Bronchial epithelial cell (primary cell): Measurements from ENCODE around the gene ANKRD9. TPM values are rescaled to one million over a fixed set of nuclear protein-coding genes. Genes with fewer than 3 reads are reported as not detected.
A peak's percentile ranks its signal among the peaks of the same experiment; 100 is the strongest.

Experiments
- DNase-seq: peaks from one replicate; pipeline ENCODE4 v3.0.0-alpha.2; 2010; ENCODE audit warnings: low read depth
- FAIRE-seq: peaks from 2 replicates; lab custom pipeline; 2011; peaks lifted over from hg19 to GRCh38; lab: Jason Lieb, UNC
- H3K27me3 ChIP-seq: 2 replicates; pipeline ENCODE4 v1.5.1; 2011; ENCODE audit warnings: low read length; ENCODE audit not compliant: control insufficient read depth, insufficient read depth
- H3K36me3 ChIP-seq: 2 replicates; pipeline ENCODE4 v1.5.1; 2011; ENCODE audit warnings: low read length; ENCODE audit not compliant: control insufficient read depth, insufficient read depth
- H3K4me3 ChIP-seq: 2 replicates; pipeline ENCODE4 v1.5.1; 2011; ENCODE audit warnings: mild to moderate bottlenecking, low read depth, low read length, control low read depth
- CTCF ChIP-seq: IDR thresholded peaks from 2 replicates; pipeline ENCODE4 v1.5.1; 2011; ENCODE audit warnings: mild to moderate bottlenecking, moderate library complexity, low read length, control low read depth, inconsistent platforms; ENCODE audit not compliant: insufficient read depth, severe bottlenecking
- total RNA-seq: library from RNA; depleted of rRNA; stranded (reverse); fragments of >200 nt; gene quantifications from 2 replicates; pipeline ENCODE4 v1.2.1, GENCODE V29; 2014

The ANKRD9 gene, protein sequence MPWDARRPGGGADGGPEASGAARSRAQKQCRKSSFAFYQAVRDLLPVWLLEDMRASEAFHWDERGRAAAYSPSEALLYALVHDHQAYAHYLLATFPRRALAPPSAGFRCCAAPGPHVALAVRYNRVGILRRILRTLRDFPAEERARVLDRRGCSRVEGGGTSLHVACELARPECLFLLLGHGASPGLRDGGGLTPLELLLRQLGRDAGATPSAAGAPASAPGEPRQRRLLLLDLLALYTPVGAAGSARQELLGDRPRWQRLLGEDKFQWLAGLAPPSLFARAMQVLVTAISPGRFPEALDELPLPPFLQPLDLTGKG
- 34.8 and 36.1 TPM in 2 replicates for total RNA-seq

DNA sequence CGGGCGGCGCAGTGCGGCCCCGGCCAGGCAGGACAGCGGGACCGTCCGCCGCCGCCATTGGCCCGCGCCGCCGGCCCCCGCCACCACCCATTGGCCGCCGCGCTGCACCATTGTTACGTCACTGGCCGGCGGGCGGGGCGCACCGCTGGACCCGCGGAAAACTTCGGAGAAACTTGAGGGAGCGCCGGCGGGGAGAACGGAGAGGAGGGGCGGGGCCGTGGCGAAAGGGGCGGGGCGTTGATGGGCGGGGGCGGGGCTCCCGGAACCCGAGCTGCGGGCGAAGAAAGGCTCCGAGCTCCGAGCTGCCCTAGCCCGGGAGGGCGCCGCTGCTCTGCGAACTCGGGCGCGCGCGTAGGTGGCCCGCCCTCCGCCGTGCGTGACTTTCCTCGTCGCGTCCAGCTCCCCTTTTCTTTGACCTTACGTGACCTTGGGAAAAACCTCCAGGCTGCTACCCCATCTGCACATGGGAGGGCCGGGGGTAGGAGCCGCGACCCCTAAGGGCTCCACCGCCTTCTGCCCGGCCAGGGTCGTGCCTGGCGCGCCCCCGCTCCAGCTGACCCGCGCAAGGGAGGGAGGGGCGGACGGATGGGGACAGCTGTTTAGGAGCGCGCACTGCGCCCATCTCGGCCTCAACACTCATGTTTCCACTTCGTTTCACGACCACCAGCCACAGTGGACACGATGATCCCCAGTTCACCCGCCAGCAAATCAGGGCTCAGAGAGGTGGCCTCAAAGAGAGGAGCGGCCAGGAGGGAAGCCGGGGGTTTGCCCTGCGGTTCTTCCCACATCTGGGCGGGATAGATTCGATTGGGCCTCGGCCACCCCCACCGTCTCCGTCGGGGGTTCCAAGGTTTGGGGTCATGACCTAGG lies at the start of gene ANKRD9:
ANKRD9 (minus strand) TSS at position 31 of the 870 bp plus-strand sequence. CDS start 1,887 bp downstream, outside the sequence.
- Histone ChIP-seq H3K27me3 (no peaks in the 10 kb centered on the region), H3K36me3 (peaks cover 4% of the 10 kb centered on the region), H3K4me3 (peak within 1 kb of the TSS; percentile 60)
- no peak for TF ChIP-seq CTCF
- FAIRE-seq, result no peak
- DNase-seq, result peak; percentile 72

DNA sequence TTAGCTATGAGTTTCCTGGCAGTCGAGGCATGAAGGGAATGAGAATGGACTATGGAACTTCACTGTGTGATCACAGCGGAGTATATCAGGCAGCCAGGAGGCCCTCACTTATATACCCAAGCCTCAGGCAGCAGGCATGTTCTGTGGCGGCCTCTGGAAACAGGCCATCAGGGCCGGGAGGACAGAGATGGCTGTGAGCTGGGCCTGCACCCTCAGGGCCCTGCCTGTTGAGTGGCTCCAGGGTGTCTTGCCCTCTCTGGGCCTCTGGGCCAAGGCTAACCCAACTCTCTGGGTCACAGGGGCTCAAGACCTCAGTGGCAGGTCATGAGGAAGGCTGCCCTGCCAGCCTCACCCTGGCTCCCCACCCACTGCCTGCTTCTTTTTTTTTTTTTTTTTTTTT lies 49.0 kb upstream of the ANKRD9 start:
- no peak for DNase-seq
- FAIRE-seq, result no peak
- Histone ChIP-seq H3K36me3 (no peaks in the 10 kb centered on the region), H3K4me3 (no peak overlapping the region), H3K27me3 (no peaks in the 10 kb centered on the region)
- TF ChIP-seq CTCF, result no peak

DNA sequence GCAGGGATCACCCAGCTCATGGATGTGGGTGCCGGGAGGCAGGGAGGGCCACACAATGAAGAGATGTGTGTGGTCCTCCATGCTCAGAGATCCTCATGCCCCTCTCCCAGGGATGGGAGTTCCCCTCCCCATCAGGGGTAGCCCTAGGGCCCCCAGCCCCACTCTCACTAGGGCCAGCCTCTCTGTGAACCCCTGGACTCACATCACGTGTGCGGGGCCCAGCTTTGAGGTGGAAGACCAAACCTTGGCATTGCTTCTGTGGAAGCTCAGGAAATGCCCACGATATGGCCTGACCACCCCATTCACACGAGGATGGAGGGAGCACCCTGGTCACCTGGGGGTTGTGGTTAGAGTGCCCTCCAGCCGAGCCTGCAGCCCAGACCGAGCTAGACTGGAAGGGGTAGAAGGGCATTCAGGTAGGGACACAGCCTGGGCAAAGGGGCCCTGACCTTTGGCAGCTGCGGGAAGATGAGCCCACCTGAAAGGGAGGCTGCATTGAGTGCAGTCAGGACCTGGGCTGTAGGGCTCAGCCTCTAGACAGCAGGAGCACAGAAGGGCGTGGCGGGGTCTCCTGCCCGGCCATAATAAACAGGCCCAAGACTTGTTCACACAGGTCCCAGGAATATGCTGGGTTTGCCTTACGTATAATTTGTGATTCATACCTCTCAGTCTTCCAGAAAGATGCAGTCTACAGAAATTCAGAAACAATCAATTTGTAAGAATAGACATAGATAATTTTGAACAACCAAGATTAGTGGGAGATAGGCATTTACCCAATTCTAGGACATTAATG lies 48.1 kb upstream of the ANKRD9 start:
- no peak for TF ChIP-seq CTCF
- DNase-seq (peak; percentile 92), FAIRE-seq (peak; percentile 92)
- Histone ChIP-seq H3K27me3 (no peaks in the 10 kb centered on the region), H3K36me3 (no peaks in the 10 kb centered on the region), H3K4me3 (no peak overlapping the region)

GRCh38 chr14:102556098-102556677 lies 46.6 kb upstream of the ANKRD9 start:
- Histone ChIP-seq H3K36me3 (no peaks in the 10 kb centered on the region), H3K4me3 (no peak overlapping the region), H3K27me3 (no peaks in the 10 kb centered on the region)
- FAIRE-seq (no peak), DNase-seq (no peak)
- TF ChIP-seq CTCF, result no peak
